ENCODE results near the gene SLC38A8. TPM values are rescaled to one million over a fixed set of nuclear protein-coding genes. Genes with fewer than 3 reads are reported as not detected.

SLC38A8 gene
- total and polyA plus RNA-seq, 2 experiments from 2014 or later, result not detected

- Histone ChIP-seq H3K9me2 (replicated peaks; ENCODE audit: insufficient read depth) (no peaks in the 10 kb centered on the region), H3K36me3 (replicated peaks; ENCODE audit: insufficient read depth, low read depth) (no peaks in the 10 kb centered on the region), H3K4me1 (ENCODE audit: insufficient read depth) (peaks cover 3% of the 10 kb centered on the region), H3K79me2 (no peaks in the 10 kb centered on the region), H4K20me1 (ENCODE audit: insufficient read depth, poor library complexity, severe bottlenecking) (no peaks in the 10 kb centered on the region), H3K4me3 (no peak overlapping the region), H3K27me3 (no peaks in the 10 kb centered on the region), H3K27ac (no peak overlapping the region), H3K4me2 (no peak overlapping the region), H3K9me3 (ENCODE audit: low read depth) (no peaks in the 10 kb centered on the region), H2AFZ (no peak overlapping the region)
- DNase-seq (ENCODE audit: low spot score), result no peak
- no peak for TF ChIP-seq CTCF (IDR thresholded peaks at IDR 0.05; ENCODE audit: poor library complexity)
- TF ChIP-seq EZH2 (IDR thresholded peaks at IDR 0.05; ENCODE audit: borderline replicate concordance), result no peak
- WGBS (ENCODE audit: low lambda C conversion rate, missing lambda C conversion rate), result 92% methylated on average over 13 of the region's 13 CpGs
These were observed 47.9 kb downstream of the SLC38A8 start for GRCh38 chr16:83994703-83995102.

GRCh38 chr16:83994087-83994486, 48.5 kb downstream of the SLC38A8 start:
- Histone ChIP-seq H3K4me3 (no peak overlapping the region), H3K36me3 (replicated peaks; ENCODE audit: insufficient read depth, low read depth) (no peaks in the 10 kb centered on the region), H4K20me1 (ENCODE audit: insufficient read depth, poor library complexity, severe bottlenecking) (no peaks in the 10 kb centered on the region), H3K4me1 (ENCODE audit: insufficient read depth) (peaks cover 3% of the 10 kb centered on the region), H3K9me3 (ENCODE audit: low read depth) (no peaks in the 10 kb centered on the region), H2AFZ (no peak overlapping the region), H3K9me2 (replicated peaks; ENCODE audit: insufficient read depth) (no peaks in the 10 kb centered on the region), H3K27me3 (peaks cover 5% of the 10 kb centered on the region), H3K27ac (no peak overlapping the region), H3K4me2 (no peak overlapping the region), H3K79me2 (no peaks in the 10 kb centered on the region)
- DNase-seq (ENCODE audit: low spot score), result no peak
- no peak for TF ChIP-seq CTCF (IDR thresholded peaks at IDR 0.05; ENCODE audit: poor library complexity)
- no peak for TF ChIP-seq EZH2 (IDR thresholded peaks at IDR 0.05; ENCODE audit: borderline replicate concordance)
- TF ChIP-seq EZH2phosphoT487 (IDR thresholded peaks at IDR 0.05; ENCODE audit: low read depth, severe bottlenecking, unreplicated experiment), result no peak
- WGBS (ENCODE audit: low lambda C conversion rate, missing lambda C conversion rate), result 92% methylated on average over 8 of the region's 8 CpGs

GRCh38 chr16:83992624-83993023, 50.0 kb downstream of the SLC38A8 start:
- H3K4me3 ChIP-seq, result no peak overlapping the region
- H3K9me2 ChIP-seq (replicated peaks; ENCODE audit: insufficient read depth), result no peaks in the 10 kb centered on the region
- no peak for DNase-seq (ENCODE audit: low spot score)
- TF ChIP-seq EZH2phosphoT487 (IDR thresholded peaks at IDR 0.05; ENCODE audit: low read depth, severe bottlenecking, unreplicated experiment) (no peak), CTCF (IDR thresholded peaks at IDR 0.05; ENCODE audit: poor library complexity) (no peak), EZH2 (IDR thresholded peaks at IDR 0.05; ENCODE audit: borderline replicate concordance) (no peak)
- peaks cover 11% of the 10 kb centered on the region for H3K27me3 ChIP-seq
- no peak overlapping the region for H3K27ac ChIP-seq
- H3K36me3 ChIP-seq (replicated peaks; ENCODE audit: insufficient read depth, low read depth), result no peaks in the 10 kb centered on the region
- no peaks in the 10 kb centered on the region for H3K79me2 ChIP-seq
- 89% methylated on average over 6 of the region's 6 CpGs for WGBS (ENCODE audit: low lambda C conversion rate, missing lambda C conversion rate)
- no peak overlapping the region for H3K4me2 ChIP-seq
- H3K9me3 ChIP-seq (ENCODE audit: low read depth), result no peaks in the 10 kb centered on the region
- H4K20me1 ChIP-seq (ENCODE audit: insufficient read depth, poor library complexity, severe bottlenecking), result no peaks in the 10 kb centered on the region
- no peak overlapping the region for H2AFZ ChIP-seq
- peaks cover 3% of the 10 kb centered on the region for H3K4me1 ChIP-seq (ENCODE audit: insufficient read depth)

GRCh38 chr16:83990492-83990891, 52.1 kb downstream of the SLC38A8 start:
- no peaks in the 10 kb centered on the region for H4K20me1 ChIP-seq (ENCODE audit: insufficient read depth, poor library complexity, severe bottlenecking)
- no peak overlapping the region for H2AFZ ChIP-seq
- peaks cover 3% of the 10 kb centered on the region for H3K4me1 ChIP-seq (ENCODE audit: insufficient read depth)
- TF ChIP-seq EZH2phosphoT487 (IDR thresholded peaks at IDR 0.05; ENCODE audit: low read depth, severe bottlenecking, unreplicated experiment), result no peak
- no peak for TF ChIP-seq CTCF (IDR thresholded peaks at IDR 0.05; ENCODE audit: poor library complexity)
- TF ChIP-seq EZH2 (IDR thresholded peaks at IDR 0.05; ENCODE audit: borderline replicate concordance), result no peak
- no peak for DNase-seq (ENCODE audit: low spot score)
- H3K36me3 ChIP-seq (replicated peaks; ENCODE audit: insufficient read depth, low read depth), result no peaks in the 10 kb centered on the region
- no peaks in the 10 kb centered on the region for H3K9me2 ChIP-seq (replicated peaks; ENCODE audit: insufficient read depth)
- no peak overlapping the region for H3K27ac ChIP-seq
- H3K79me2 ChIP-seq, result no peaks in the 10 kb centered on the region
- whole genome bisulfite sequencing (ENCODE audit: low lambda C conversion rate, missing lambda C conversion rate), result 92% methylated on average over 11 of the region's 11 CpGs
- H3K9me3 ChIP-seq (ENCODE audit: low read depth), result no peaks in the 10 kb centered on the region
- H3K4me2 ChIP-seq, result no peak overlapping the region
- H3K27me3 ChIP-seq, result peaks cover 11% of the 10 kb centered on the region
- H3K4me3 ChIP-seq, result no peak overlapping the region

Measured in hepatocyte (in vitro differentiated cells).